AG04450 (cell line): Measurements from ENCODE around the gene DLG5. TPM values are rescaled to one million over a fixed set of nuclear protein-coding genes. Genes with fewer than 3 reads are reported as not detected.
"Not testable (repeated sequence)": the region's sequence is repeated elsewhere in the genome, so short reads cannot be mapped to it uniquely, and the experiment has no call there.

Source experiments
- CTCF ChIA-PET: fragments of 300-600, 350-600 bp; formaldehyde crosslinking; extraction: SDS; loops from one replicate; lab custom pipeline; 2022; ENCODE audit warnings: antibody characterized with exemption, inconsistent platforms; lab: Charles Lee
- POLR2A ChIA-PET: fragments of 350-600 bp; formaldehyde crosslinking; extraction: SDS; loops from one replicate; lab custom pipeline; 2021; ENCODE audit warnings: antibody characterized with exemption, inconsistent platforms; lab: Yijun Ruan, JAX
- DNase-seq: peaks from one replicate; pipeline ENCODE4 v3.0.0-alpha.2; 2011; ENCODE audit warnings: low read depth, low spot score
- H3K27ac ChIP-seq: one replicate; pipeline ENCODE4 v1.5.1; 2012; ENCODE audit warnings: low read depth, low read length, control low read depth
- H3K27me3 ChIP-seq: one replicate; pipeline ENCODE4 v1.6.0; 2012; ENCODE audit warnings: low read length; ENCODE audit not compliant: control insufficient read depth, insufficient read depth
- H3K4me3 ChIP-seq: 2 replicates; pipeline ENCODE4 v1.5.1; 2011; ENCODE audit warnings: mild to moderate bottlenecking, low read depth, low read length, control low read depth
- H3K9me3 ChIP-seq: 2 replicates; pipeline ENCODE4 v1.5.1; 2012; ENCODE audit warnings: low read length; ENCODE audit not compliant: control insufficient read depth, insufficient read depth
- polyA plus RNA-seq: library from polyadenylated mRNA; depleted of rRNA; stranded (reverse); fragments of >200 nt; gene quantifications from 2 replicates; pipeline ENCODE4 v1.2.3, GENCODE V29; 2011
- TF ChIP-seq, protein P1 (sequence below): IDR thresholded peaks from 2 replicates; pipeline ENCODE4 v1.5.1; 2011; ENCODE audit warnings: low read depth, low read length, control low read depth, inconsistent platforms

The DLG5 gene
- polyA plus RNA-seq, 1 experiment, result 16.3 TPM

DNA sequence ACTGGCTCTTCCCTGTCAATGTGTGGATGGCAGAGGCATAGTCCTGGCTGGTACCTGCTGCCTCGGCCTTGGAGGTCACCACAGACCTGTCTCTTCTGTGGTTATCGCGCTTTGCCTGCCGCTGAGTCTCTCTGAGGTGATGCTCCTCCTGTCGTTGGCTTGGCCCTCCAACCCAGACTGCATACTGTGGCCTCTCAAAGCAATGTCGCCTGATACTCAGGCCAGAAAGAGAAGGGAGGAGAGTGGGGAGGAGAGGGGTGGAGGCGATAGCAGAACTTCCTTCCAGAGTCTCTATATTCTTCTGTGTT, 155.7 kb downstream of the DLG5 start:
- no peaks in the 10 kb centered on the region for H3K27me3 ChIP-seq
- TF ChIP-seq, protein P1, sequence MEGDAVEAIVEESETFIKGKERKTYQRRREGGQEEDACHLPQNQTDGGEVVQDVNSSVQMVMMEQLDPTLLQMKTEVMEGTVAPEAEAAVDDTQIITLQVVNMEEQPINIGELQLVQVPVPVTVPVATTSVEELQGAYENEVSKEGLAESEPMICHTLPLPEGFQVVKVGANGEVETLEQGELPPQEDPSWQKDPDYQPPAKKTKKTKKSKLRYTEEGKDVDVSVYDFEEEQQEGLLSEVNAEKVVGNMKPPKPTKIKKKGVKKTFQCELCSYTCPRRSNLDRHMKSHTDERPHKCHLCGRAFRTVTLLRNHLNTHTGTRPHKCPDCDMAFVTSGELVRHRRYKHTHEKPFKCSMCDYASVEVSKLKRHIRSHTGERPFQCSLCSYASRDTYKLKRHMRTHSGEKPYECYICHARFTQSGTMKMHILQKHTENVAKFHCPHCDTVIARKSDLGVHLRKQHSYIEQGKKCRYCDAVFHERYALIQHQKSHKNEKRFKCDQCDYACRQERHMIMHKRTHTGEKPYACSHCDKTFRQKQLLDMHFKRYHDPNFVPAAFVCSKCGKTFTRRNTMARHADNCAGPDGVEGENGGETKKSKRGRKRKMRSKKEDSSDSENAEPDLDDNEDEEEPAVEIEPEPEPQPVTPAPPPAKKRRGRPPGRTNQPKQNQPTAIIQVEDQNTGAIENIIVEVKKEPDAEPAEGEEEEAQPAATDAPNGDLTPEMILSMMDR, result no peak
- no peak overlapping the region for H3K27ac ChIP-seq
- ChIA-PET POLR2A (no interaction called here), CTCF (no interaction called here)
- no peaks in the 10 kb centered on the region for H3K9me3 ChIP-seq
- no peak overlapping the region for H3K4me3 ChIP-seq
- no peak for DNase-seq

DNA sequence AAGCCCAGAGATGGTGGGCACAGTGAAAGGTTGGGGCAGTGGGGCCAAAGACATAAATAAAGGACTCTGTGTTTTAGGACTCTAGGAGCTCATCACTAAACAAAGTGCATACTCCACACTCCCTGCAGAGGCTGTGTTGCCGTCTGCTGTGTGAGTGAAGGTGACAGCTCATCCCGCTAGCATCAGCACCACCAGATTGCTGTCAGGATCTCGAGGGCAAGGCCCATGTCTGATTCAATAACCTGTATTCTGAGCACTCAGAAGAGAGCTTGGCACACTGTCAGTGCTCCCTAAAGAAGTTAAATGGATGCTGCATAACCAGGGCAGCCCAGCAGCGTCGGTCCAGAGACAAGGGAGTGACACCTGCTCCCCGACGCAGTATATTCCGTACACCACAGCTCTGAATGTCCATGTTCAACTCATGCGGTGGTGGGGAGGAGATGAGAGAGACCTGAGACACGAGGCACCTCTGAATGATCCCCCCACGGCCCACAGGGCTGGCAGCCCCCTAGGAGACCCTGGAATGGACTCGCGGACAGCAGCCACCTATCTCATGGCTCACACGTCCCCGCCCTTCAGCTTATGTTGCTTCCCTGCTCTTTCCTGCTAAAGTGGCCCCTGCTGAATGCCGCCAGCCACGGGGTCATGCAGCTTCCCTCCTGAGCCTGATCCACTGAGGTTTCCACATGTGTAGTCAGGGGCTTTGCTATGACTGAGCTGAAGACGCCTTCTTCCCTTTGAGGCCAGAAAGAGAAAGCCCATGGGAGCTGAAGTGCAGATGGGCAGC, 156.3 kb downstream of the DLG5 start:
- ChIA-PET POLR2A (no interaction called here), CTCF (interaction anchor here (0.6 to 3.1 kb wide), 2 partner anchors 14 to 1734 kb away, joined by 3 to 11 read pairs; no protein-coding TSS in a partner anchor)
- no peak overlapping the region for H3K4me3 ChIP-seq
- H3K27me3 ChIP-seq, result no peaks in the 10 kb centered on the region
- TF ChIP-seq, protein P1, result no peak
- no peak overlapping the region for H3K27ac ChIP-seq
- no peak for DNase-seq
- H3K9me3 ChIP-seq, result no peaks in the 10 kb centered on the region

DNA sequence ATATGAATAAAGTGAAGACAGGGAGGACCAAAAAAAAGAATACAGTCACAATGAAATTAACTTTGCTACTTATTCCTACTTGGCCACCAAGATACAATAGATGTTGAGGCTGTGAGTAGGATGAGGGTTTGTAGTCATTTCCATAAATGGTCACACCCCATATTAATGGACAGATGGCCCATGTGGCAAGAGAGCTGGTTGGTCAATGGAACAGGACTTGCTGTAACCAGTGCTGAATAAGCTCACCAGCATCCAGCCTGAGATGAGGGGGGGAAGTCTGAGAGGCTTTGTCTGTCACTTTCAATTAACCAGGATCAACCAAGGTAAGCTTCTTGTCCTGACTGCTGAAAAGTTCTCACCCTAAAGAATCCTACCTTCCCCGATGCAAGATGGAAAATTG, 158.5 kb downstream of the DLG5 start:
- H3K9me3 ChIP-seq, result no peaks in the 10 kb centered on the region
- no peak overlapping the region for H3K4me3 ChIP-seq
- ChIA-PET POLR2A (no interaction called here), CTCF (interaction anchor here (1.5 to 3.1 kb wide), 2 partner anchors 11 to 56 kb away, joined by 5 to 11 read pairs; no protein-coding TSS in a partner anchor)
- TF ChIP-seq, protein P1, result no peak
- H3K27me3 ChIP-seq, result no peaks in the 10 kb centered on the region
- DNase-seq, result no peak
- no peak overlapping the region for H3K27ac ChIP-seq

DNA sequence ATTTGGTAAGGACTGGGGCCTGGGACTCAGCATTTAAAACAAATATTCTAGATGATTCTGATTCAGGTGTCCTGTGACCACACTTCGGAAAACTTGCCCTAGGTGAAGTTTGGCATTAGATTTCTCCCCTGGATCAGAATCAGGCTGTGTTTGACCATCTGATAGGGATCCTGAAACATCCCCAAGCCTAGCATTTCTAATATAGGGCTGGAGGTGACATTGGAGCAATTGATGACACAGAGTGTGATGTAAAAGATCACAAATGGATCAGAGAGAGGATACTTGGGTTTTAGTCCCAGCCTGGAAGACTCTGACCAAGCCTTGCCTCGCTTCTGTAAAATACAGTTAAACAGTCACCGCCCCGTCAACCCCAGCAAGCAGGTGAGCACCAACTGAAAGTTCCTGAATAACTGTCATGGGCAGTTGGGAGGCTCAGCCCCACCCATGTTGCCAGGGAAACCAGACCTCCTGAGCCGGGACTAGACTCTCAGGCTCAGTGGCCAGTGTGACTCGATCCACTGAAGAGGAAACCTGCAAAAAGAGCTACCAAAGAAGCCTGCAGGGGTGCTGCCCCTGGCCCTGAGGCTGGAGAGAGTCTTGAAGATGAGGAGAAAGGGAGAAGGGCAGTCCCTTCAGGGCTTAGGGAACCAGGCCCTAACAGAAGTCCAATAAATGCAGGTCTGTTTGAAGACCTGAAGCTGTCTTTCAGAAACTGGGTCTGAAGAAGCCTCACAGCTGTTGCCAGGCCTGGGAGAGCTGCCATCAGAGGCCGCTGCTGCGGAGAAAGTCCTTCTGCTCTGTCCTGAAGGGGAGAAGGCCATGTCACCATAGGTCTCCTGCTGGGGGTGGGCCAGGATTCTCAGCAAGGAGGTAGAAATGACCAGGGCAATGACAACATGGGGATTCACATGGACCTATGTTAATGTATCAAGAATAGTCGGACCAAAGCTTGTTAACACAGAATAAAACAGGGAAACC, 162.8 kb downstream of the DLG5 start:
- Histone ChIP-seq H3K9me3 (no peaks in the 10 kb centered on the region), H3K27ac (no peak overlapping the region), H3K4me3 (no peak overlapping the region), H3K27me3 (no peaks in the 10 kb centered on the region)
- TF ChIP-seq, protein P1, result peak; percentile 13
- ChIA-PET CTCF (no interaction called here), POLR2A (no interaction called here)
- DNase-seq, result no peak

DNA sequence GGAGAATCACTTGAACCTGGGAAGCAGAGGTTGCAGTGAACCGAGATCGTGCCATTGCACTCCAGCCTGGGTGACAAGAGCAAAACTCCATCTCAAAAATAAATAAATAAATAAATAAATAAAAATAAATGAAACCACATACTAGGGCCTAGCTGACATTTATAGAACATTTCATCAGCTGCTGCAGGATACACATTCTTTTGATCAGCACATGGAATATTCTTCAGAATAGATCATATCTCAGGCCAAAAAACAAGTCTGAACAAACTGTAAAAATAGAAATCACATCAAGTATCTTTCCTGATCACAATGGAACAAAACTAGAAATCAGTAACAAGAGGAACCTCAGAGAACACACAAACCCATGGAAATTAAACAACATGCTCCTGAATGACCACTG, 168.1 kb downstream of the DLG5 start:
- H3K27me3 ChIP-seq, H3K27ac ChIP-seq, H3K4me3 ChIP-seq, DNase-seq, H3K9me3 ChIP-seq, CTCF ChIA-PET: not testable (repeated sequence)
- POLR2A ChIA-PET, result interaction anchor here (0.7 kb wide), 1 partner anchor 1570 kb away, joined by 7 read pairs; no protein-coding TSS in a partner anchor
